ENCODE data around the gene ME3. TPM values are rescaled to one million over a fixed set of nuclear protein-coding genes. Genes with fewer than 3 reads are reported as not detected.

The ME3 gene
- total RNA-seq, 1 donor = 56.9 TPM

- peak; percentile 97 for DNase-seq (ENCODE audit: low read depth)
- H3K4me3 ChIP-seq (ENCODE audit: low read depth, low read length) = no peak overlapping the region
- TF ChIP-seq CTCF (IDR thresholded peaks at IDR 0.05; ENCODE audit: insufficient read depth, low read length) = no peak
Measured at GRCh38 chr11:86696004-86696403, 23.6 kb upstream of the ME3 start.

GRCh38 chr11:86695373-86695772, 23.0 kb upstream of the ME3 start:
- no peak for TF ChIP-seq CTCF (IDR thresholded peaks at IDR 0.05; ENCODE audit: insufficient read depth, low read length)
- DNase-seq (ENCODE audit: low read depth) = no peak
- no peak overlapping the region for H3K4me3 ChIP-seq (ENCODE audit: low read depth, low read length)

GRCh38 chr11:86693518-86693917, 21.1 kb upstream of the ME3 start:
- H3K4me3 ChIP-seq (ENCODE audit: low read depth, low read length) = no peak overlapping the region
- no peak for TF ChIP-seq CTCF (IDR thresholded peaks at IDR 0.05; ENCODE audit: insufficient read depth, low read length)
- DNase-seq (ENCODE audit: low read depth) = no peak

GRCh38 chr11:86692746-86693145, 20.3 kb upstream of the ME3 start:
- DNase-seq (ENCODE audit: low read depth) = no peak
- no peak overlapping the region for H3K4me3 ChIP-seq (ENCODE audit: low read depth, low read length)
- TF ChIP-seq CTCF (IDR thresholded peaks at IDR 0.05; ENCODE audit: insufficient read depth, low read length) = no peak

- DNase-seq (ENCODE audit: low read depth) = peak; percentile 58
- H3K4me3 ChIP-seq (ENCODE audit: low read depth, low read length) = no peak overlapping the region
- TF ChIP-seq CTCF (IDR thresholded peaks at IDR 0.05; ENCODE audit: insufficient read depth, low read length) = no peak
Measured at GRCh38 chr11:86692317-86692716, 19.9 kb upstream of the ME3 start.

- DNase-seq (ENCODE audit: low read depth) = peak; percentile 59
- TF ChIP-seq CTCF (IDR thresholded peaks at IDR 0.05; ENCODE audit: insufficient read depth, low read length) = no peak
- H3K4me3 ChIP-seq (ENCODE audit: low read depth, low read length) = no peak overlapping the region
Measured at GRCh38 chr11:86688398-86689179, 16.2 kb upstream of the ME3 start.

All from fibroblast of the aortic adventitia (primary cell).